Activated effector memory CD4-positive, alpha-beta T cell treated with anti-CD3 and anti-CD28 coated beads, Interleukin-2, amount 50 U/mL, for 16 hours (primary cell): Measurements from ENCODE around the gene ZNF226.
A peak's percentile ranks its signal among the peaks of the same experiment; 100 is the strongest.
"Not testable (repeated sequence)": the region's sequence is repeated elsewhere in the genome, so short reads cannot be mapped to it uniquely, and the experiment has no call there.

Experiments
- DNase-seq: peaks from one replicate; pipeline ENCODE4 v3.0.0-alpha.2; 2020

ZNF226 gene

DNA sequence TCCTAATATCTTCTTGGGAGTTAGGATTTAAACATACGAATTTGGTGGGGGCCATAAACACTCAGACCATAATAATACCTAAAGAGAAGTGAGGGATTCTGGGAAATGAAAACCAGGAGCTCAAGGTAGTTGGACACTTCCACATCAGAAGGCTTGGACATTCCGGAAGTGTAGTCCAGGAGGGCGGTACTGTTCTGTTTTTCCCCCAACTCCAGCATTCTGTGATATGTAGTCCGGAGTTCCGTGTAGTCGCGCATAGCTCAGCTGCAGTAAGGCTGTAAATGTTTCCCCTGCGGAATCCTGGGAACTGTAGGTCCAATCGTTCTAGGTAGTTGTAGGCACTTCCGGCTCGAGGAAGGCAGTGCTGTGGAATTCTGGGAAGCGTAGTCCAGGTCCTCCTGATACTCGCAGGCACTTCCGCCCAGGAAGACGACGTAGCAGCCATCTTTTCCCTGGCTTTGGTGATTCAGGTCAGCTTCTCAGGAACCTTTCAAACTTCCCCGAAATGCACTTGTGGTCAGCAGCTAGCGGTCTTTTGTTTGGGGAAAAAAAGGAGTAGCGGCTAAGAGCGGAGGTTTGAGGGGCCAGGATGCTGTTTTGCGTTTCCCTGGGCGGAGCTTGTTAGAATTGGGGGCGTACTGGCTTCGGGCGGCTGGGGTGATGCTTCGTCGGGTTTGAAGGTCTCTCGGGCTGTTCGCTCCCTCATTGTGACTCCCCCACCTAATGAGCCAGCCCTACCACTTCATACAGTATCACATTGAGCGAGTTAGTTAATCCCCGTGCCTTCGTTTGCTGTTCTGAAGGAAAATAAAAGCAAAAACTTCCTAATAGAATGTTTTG, at the start of gene ZNF226:
TSS of gene ZNF226 (plus strand) at position 428 of the 840 bp plus-strand sequence. CDS start 4,981 bp downstream, outside the sequence.
- peak; percentile 92 for DNase-seq

DNA sequence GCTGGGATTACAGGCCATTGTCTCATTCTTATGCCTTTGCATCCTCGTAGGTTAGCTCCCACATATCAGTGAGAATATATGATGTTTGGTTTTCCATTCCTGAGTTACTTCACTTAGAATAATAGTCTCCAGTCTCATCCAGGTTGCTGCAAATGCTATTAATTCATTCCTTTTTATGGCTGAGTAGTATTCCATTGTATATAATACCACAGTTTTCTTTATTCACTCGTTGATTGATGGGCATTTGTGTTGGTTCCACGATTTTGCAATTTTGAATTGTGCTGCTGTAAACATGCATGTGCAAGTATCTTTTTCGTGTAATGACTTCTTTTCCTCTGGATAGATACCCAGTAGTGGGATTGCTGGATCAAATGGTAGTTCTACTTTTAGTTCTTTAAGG, 43.7 kb upstream of the ZNF226 start:
- not testable (repeated sequence) for DNase-seq

DNA sequence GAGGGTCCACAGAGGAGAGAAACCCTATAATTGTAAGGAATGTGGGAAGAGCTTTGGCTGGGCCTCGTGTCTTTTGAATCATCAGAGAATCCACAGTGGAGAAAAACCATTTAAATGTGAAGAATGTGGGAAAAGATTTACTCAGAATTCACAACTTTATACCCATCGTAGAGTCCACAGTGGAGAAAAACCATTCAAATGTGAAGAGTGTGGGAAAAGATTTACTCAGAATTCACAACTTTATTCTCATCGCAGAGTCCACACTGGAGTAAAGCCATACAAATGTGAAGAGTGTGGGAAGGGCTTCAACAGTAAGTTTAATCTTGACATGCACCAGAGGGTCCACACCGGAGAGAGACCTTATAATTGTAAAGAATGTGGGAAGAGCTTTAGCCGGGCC, 32.9 kb upstream of the ZNF226 start:
- DNase-seq: no peak

DNA sequence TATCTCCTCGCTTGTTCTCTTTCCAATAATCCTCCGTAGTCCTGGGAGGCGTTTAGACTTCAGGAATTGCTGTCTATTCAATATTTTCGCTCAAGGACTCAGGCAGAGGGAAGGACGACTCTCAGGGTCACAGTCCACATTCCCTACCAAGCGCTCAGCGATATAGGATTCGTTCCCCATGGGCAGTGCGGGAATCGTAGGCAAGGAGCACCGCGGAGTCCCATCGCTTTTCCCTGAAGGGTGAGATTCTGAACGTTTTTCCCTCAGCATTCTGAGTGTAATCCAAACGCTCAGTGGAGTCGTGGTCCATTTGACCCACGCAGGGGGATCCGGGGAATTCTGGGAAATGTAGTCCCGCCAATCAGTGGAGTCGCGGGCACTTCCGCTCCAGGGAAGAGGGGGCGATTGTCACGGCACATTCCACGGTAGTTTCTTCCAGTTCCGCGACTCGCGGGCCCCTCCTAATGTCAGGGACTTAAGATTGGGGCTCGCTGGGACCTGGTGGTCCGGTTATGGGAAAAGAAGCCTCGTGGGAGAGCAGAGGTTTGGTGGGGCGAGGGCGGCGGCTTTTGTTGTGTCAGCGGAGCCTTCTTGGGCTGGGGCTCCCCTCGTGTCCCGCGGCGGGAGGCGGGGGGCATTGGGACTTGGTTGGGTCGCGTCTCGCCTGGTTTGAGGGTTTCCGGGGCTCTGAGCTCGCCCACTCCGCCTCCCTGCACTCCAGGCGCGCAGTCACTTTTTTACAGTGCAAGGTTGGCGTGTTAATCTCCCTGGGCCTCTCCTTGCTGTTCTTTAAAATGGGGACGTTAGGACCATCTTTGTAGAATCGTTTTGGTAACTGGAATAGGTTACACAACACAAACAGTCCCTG, 23.5 kb upstream of the ZNF226 start, which contains the start of gene ZNF234:
TSS of gene ZNF234 (plus strand) at position 364 of the 868 bp plus-strand sequence. CDS start 3,079 bp downstream, outside the sequence.
- DNase-seq: peak; percentile 90

DNA sequence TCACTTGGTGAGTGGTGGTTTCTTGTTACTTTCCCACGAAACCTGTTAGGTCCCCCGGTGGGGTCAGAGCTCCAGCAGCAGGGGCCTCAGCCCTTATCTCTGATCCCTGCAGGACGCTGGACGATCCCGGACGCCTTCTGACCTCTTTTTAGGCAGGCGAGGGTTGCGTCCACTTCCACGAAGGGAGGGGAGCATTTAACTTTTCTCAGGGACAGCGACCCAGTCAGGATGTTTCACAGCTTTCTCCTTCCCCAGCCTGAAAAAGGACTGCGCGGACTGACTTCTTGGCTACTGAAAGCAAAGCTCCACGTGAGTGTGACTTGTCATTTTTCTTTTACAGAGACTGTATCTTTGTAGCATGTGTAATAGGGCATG, 22.9 kb upstream of the ZNF226 start:
- no peak for DNase-seq

DNA sequence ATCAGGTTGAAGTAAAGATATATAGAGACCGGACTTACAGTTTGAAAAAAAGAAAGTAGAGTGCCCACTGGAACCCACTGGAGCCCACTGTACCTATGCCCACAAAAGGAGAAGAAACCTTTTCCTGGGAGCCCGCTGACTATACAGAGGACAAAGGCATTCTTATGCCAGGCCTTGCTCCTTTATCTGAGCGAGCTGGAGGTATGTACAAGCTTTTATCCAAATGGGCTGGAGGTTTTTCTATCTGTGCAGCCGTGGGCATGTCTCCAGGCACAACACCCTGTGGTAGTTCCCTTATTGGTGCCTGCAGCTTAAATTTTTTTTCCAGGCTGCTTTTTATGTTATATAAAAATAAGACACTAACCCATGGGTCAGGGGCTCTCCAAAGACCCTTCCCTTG, 15.1 kb upstream of the ZNF226 start:
- DNase-seq: no peak

DNA sequence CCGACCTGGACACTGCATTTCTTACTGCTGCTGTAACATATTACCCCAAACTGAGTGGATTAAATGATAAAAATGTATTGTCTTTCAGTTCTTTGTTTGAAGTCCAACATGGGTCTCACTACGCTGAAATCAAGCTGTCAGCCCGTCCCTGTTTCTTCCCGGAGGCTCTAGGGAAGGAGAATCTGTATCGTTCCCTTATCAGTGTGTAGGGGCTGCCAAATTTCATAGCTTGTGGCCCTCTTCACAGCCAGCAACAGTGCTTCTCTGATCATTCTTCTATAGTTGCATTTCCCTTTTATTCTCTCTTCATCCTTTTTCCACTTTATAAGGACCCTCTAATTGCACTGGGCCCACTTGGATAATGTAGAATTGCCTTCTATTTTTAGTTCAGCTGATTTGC, 13.4 kb upstream of the ZNF226 start:
- DNase-seq: no peak

DNA sequence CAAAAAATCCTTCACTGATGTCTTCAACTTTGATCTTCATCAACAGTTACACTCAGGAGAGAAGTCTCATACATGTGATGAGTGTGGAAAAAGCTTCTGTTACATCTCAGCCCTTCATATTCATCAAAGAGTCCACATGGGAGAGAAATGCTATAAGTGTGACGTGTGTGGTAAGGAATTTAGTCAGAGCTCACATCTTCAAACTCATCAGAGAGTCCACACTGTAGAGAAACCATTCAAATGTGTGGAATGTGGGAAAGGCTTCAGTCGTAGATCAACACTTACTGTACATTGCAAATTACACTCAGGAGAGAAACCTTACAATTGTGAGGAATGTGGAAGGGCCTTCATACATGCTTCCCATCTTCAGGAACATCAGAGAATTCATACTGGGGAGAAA, 8.4 kb upstream of the ZNF226 start:
- DNase-seq: no peak

DNA sequence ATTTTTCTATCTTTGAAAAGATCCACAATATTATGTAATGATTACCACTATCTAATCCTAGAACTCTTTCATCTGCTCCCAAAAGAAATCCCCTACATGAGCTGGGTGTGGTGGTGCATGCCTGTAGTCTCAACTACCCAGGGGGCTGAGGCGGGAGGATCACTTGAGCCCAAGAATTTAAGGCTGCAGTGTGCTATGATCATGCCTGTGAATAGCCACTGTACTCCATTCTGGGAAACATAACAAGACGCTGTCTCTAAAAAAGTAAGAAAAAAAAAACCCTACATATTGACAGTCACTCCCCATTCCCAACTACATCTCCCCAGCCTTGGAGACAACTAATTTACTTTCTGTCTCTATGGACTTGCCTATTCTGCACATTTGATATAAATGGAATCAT, 1.1 kb upstream of the ZNF226 start:
- no peak for DNase-seq

DNA sequence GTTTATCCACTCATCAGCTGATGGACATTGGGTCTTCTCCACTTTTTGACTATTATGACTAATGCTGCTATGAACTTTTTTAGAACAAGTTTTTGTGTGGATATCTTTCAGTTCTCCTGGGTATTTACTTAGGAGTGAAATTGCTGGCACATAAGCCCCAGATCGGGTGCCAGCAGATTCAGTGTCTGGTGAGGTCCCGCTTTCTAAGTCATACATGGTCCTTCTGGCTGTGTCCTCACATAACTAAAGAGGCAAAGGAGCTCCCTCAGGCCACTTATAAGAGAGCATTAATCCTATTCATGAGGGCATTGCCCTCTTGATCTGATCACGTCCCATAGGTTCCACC, 600 bp upstream of the ZNF226 start:
- DNase-seq: no peak

DNA sequence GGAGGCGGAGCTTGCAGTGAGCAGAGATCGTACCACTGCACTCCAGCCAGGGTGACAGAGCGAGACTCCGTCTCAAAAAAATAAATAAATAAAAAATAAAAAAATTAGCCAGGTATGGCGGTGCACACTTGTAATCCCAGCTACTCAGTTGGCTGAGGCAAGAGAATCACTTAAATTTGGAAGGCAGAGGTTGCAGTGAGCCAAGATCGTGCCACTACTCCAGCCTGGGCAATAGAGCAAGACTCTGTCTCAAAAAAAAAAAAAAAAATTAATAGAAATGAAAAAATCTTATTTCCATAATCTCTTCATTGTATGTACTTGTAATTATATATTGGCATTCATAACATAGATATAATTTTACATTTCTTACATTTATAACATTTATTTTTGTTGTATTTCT, 5.8 kb downstream of the ZNF226 start:
- DNase-seq: not testable (repeated sequence)

DNA sequence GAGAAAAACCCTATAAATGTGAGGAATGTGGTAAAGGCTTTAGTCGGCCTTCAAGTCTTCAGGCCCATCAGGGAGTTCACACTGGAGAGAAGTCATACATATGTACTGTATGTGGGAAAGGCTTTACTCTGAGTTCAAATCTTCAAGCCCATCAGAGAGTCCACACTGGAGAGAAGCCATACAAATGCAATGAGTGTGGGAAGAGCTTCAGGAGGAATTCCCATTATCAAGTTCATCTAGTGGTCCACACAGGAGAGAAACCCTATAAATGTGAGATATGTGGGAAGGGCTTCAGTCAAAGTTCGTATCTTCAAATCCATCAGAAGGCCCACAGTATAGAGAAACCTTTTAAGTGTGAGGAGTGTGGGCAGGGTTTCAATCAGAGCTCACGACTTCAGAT, 11.7 kb downstream of the ZNF226 start:
- DNase-seq: no peak

DNA sequence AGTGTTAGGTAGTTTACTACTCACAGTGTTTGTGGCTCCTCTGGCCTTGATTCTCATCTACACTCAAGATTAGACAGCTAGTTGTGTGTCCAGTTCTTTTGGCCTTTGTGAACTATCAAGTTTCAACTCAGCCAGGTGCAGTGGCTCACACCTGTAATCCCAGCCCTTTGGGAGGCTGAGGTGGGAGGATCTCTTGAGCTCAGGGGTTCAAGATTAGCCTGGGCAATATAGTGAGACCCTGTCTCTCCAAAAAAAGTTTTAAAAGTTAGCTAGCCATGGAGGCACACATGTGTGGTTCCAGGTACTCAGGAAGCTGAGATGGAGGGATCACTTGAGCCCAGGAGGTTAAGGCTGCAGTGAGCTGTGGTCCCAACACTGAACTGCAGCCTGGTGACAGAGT, 16.1 kb downstream of the ZNF226 start:
- DNase-seq: no peak

DNA sequence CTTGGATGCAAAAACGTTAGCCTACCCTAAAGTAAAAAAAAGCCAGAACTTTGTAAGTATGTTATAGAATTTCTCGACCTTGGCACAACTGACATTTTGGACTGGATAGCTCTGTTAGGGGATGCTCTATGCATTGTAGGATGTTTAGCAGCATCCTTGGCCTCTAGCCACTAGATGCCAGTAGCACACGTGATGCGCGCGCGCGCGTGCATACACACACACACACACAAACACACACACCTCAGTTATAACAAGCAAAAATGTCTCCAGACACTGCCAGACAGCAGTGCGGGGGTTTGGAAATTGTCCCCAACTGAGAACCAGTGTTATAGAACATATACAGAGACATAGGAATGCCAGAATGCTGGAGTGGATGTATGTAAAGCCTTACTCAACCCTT, 17.2 kb downstream of the ZNF226 start:
- DNase-seq: no peak

DNA sequence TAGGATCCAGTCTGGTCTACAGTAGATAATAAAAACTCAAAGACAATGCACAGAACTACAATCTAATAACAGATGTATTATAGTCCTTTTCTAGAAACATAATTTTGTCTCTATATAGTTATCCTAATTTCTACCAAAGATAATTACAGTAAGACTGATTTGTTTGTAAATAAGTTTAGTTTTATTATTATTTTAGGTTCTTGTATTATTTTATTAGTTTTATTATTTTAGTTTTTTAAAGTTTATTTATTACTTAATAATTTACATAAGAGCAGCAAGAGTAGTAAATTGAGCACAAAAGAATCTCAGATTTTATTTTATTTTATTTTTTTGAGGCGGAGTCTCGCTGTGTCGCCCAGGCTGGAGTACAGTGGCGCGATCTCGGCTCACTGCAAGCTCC, 25.1 kb downstream of the ZNF226 start:
- DNase-seq: no peak

DNA sequence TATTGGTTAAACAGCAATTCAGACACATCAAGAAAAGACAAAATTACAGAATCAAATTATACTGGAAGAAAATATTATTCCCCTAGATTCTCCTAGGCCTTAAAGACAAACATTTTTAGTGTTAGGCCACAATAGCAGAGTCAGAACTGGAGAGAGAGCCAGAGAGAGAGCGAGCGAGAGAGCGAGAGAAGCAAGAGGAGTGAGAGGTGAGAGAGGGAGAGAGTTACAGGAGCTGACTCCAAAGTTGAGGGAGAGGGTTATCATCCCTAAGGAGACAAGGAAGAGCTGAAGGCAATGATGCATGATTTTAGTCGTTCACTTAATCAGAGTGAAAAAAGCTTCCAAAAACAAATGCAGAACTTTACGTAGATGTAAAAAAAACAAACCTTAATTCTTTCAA, 27.2 kb downstream of the ZNF226 start:
- no peak for DNase-seq

DNA sequence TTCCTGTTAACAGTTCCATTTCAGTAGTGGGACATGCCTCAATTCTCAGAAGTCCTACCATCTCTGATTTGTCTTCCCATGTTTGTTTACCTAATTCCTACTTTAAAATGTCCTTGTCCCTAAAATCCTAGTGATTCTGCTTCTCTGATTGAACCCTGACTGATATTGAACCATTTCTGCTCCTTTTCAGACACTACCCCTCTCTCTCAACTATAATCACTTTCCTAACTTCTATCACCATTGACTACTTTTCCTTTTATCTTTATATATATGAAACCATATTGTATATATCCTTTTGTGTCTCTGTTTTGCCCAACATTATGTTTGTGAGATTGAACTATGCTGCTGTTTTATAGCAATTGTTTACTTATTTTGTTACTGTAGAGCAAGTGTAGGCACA, 31.9 kb downstream of the ZNF226 start:
- no peak for DNase-seq

DNA sequence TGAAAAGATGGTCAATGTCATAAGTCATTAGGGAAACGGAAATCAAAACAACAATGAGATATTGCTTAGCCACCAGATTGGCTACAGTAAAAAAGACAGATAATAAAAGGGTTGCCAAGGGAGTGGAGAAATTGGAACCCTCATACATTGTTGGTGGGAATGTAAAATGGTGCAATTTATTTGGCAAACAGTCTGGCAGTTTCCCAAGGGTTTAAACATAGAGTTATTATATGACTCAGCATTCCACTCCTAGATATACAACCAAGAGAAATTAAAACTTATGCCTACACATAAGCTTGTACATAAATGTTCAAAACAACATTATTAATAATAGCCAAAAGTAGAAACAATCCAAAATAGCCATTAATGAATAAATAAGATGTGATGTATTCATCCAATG, 37.6 kb downstream of the ZNF226 start:
- DNase-seq: no peak

DNA sequence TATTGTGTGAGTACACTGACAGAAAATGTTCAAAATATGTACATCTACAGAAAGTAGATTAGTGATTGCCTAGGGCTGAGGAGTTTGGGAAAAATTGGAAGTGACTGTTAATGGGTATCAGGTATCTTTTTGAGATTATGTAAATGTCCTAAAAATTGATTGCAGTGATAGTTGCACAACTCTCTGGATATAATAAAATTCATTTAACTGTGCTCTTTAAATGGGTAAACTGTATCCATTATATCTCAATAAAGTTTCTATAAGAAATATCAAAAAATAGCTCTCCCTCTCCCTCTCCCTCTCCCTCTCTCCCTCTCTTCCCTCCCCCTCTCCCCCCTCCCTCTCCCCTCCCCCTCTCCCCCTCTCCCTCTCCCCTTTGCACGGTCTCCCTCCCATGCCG, 38.1 kb downstream of the ZNF226 start:
- DNase-seq: no peak

DNA sequence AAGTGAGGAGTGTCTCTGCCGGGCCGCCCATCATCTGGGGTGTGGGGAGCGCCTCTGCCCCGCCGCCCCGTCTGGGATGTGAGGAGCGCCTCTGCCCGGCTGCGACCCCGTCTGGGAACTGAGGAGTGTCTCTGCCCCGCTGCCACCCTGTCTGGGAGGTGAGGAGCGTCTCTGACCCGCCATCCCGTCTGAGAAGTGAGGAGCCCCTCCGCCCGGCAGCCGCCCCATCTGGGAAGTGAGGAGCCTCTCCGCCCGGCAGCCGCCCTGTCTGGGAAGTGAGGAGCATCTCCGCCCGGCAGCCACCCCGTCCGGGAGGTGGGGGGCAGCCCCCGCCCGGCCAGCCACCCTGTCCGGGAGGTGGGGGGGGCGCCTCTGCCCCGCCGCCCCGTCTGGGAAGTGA, 39.0 kb downstream of the ZNF226 start:
- not testable (repeated sequence) for DNase-seq

DNA sequence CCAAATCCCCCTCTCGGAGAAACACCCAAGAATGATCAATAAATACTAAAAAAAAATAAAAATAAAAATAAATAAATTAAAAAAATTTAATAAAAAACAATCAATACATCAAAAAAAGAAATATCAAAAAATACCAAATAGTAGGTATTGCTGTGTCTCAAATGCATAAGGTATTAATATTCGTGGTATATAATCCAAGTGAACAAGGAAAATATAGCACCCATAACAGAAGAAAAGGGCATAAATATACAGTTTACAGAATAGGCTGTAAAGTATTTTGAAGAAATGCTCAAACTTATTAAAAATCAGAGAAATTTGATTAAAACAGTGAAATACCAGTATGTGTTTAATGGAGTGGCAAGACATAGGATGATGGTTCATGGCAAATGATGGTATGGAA, 39.9 kb downstream of the ZNF226 start:
- DNase-seq: no peak

DNA sequence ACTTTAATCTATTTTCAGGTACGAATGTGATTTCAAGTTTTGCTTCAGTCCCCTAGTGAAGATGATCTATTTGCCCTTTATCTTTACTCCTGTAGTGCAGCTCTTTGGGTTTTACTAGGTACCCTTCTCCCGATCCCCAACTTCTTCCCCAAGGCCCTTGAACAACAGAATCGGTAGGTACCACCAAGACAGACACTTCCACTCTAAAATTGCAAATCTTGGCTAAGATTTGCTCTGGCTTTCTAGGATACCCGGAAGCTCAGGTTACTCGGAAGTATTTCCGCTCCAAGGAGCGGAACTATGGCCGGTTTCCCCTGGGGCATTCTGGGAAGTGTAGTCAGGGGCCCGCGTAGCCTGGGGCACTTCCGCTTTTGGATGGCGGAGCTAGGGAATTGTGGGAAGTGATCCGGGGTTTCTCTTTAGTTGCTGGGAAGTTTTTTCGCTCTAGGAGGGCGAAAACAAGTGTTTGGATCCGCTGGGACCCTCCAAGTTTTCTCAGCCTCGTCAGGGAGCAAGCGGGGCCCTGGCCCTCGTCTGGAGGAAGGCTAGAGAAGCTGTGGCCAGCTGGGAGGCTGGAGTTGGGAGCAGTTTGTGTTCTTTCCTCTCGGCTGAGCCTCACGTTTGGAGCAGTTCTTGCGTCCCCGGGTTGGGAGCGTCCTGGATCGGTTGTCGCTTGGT, 42.4 kb downstream of the ZNF226 start:
- peak; percentile 91 for DNase-seq

DNA sequence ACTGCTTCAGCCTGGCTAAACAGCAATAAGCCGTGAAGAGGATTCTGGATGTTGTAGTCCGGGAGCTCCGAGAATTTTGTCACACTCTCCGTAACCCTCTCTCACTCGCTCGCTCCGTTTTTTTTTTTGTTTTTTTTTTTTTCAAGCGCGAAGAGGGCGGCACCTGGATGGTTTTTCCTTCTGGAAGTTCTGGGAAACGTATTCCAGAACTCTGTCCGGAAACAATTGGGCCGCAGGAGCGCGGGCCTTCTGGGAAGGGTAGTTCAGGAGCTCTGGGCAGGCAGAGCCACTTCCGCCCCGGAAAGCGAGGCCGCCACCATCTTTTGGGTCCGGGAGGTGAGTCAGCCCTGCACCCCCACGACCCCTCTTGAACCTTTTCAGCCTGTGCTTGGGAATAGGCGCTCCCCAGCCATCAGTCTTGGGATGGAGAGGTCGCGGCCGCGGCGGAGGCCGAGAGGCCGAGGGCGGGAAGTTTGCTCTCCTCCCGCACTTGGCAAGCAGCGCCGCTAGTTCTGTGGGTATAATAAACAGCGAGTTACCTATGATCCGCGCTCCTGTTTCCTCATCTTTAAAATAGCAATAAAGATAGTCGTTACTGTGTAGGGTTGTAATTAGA, 47.5 kb downstream of the ZNF226 start, which contains the start of gene ZNF227:
TSS of gene ZNF227 (plus strand) at position 283 of the 616 bp plus-strand sequence. CDS start 5,261 bp downstream, outside the sequence.
- DNase-seq: peak; percentile 93
